Mesangial cell (primary cell): Measurements from ENCODE around the gene MLIP. TPM values are rescaled to one million over a fixed set of nuclear protein-coding genes. Genes with fewer than 3 reads are reported as not detected.

Experiments
- total RNA-seq: library from RNA; depleted of rRNA; stranded (reverse); fragments of >200 nt; gene quantifications from 2 replicates; pipeline ENCODE4 v1.2.3, GENCODE V29; 2015

The MLIP gene
- total RNA-seq = 0.25 TPM in 1 of 2 replicates, not detected in the other

GRCh38 chr6:54111341-54112045 is at the start of gene MLIP:
TSS of gene MLIP (plus strand) at chr6:54111443. CDS start at chr6:54111480, 37 bp downstream.

GRCh38 chr6:54308289-54308985 is 197.2 kb downstream of the MLIP start, which contains the start of gene TINAG:
TSS of gene TINAG (plus strand) at chr6:54308441. CDS start at chr6:54308551, 110 bp downstream.

Other genes with a start within 250 kb of the MLIP start
- 0.16 and 4.6 TPM in 2 replicates for gene TINAG, start 197.0 kb downstream of the MLIP start, total RNA-seq